ENCODE measurements around the gene DHRS12.

The DHRS12 gene

GRCh38 chr13:51821606-51822005, 17.6 kb upstream of the DHRS12 start:
- Mint-ChIP-seq H3K9me3 (no peaks in the 10 kb centered on the region), H3K4me3 (peak overlapping the region; percentile 84), H3K4me1 (peaks cover 34% of the 10 kb centered on the region), H3K27ac (peak overlapping the region; percentile 67), H3K36me3 (no peaks in the 10 kb centered on the region), H3K27me3 (no peaks in the 10 kb centered on the region)
- peak; percentile 92 for ATAC-seq (ENCODE audit: low read depth)
- DNase-seq (ENCODE audit: low spot score in 2 of 2) = peak; percentile 29 to 45

GRCh38 chr13:51820016-51820597, 16.1 kb upstream of the DHRS12 start:
- Mint-ChIP-seq H3K4me3 (no peak overlapping the region), H3K36me3 (no peaks in the 10 kb centered on the region), H3K4me1 (peaks cover 32% of the 10 kb centered on the region), H3K9me3 (no peaks in the 10 kb centered on the region), H3K27me3 (no peaks in the 10 kb centered on the region), H3K27ac (no peak overlapping the region)
- ATAC-seq (ENCODE audit: low read depth) (no peak), DNase-seq (ENCODE audit: low spot score in 2 of 2) (no peak)

GRCh38 chr13:51819544-51819943, 15.6 kb upstream of the DHRS12 start:
- H3K27me3 Mint-ChIP-seq = no peaks in the 10 kb centered on the region
- no peak overlapping the region for H3K4me3 Mint-ChIP-seq
- no peaks in the 10 kb centered on the region for H3K36me3 Mint-ChIP-seq
- ATAC-seq (ENCODE audit: low read depth) (no peak), DNase-seq (ENCODE audit: low spot score in 2 of 2) (no peak)
- H3K4me1 Mint-ChIP-seq = peaks cover 34% of the 10 kb centered on the region
- no peaks in the 10 kb centered on the region for H3K9me3 Mint-ChIP-seq
- H3K27ac Mint-ChIP-seq = no peak overlapping the region

- ATAC-seq (ENCODE audit: low read depth) (no peak), DNase-seq (ENCODE audit: low spot score in 2 of 2) (no peak)
- Mint-ChIP-seq H3K27ac (no peak overlapping the region), H3K4me1 (peaks cover 34% of the 10 kb centered on the region), H3K27me3 (no peaks in the 10 kb centered on the region), H3K9me3 (no peaks in the 10 kb centered on the region), H3K36me3 (no peaks in the 10 kb centered on the region), H3K4me3 (no peak overlapping the region)
These were observed 15.0 kb upstream of the DHRS12 start for GRCh38 chr13:51818781-51819511.

GRCh38 chr13:51818276-51818675, 14.3 kb upstream of the DHRS12 start:
- Mint-ChIP-seq H3K4me1 (peaks cover 34% of the 10 kb centered on the region), H3K27ac (no peak overlapping the region), H3K36me3 (no peaks in the 10 kb centered on the region), H3K9me3 (no peaks in the 10 kb centered on the region), H3K4me3 (no peak overlapping the region), H3K27me3 (no peaks in the 10 kb centered on the region)
- ATAC-seq (ENCODE audit: low read depth) (no peak), DNase-seq (ENCODE audit: low spot score in 2 of 2) (no peak)

- DNase-seq (ENCODE audit: low spot score in 2 of 2) (no peak), ATAC-seq (ENCODE audit: low read depth) (no peak)
- Mint-ChIP-seq H3K27me3 (no peaks in the 10 kb centered on the region), H3K36me3 (no peaks in the 10 kb centered on the region), H3K9me3 (no peaks in the 10 kb centered on the region), H3K4me1 (peaks cover 33% of the 10 kb centered on the region), H3K4me3 (no peak overlapping the region), H3K27ac (no peak overlapping the region)
These were observed 13.8 kb upstream of the DHRS12 start for GRCh38 chr13:51817717-51818116.

GRCh38 chr13:51816604-51817249, 12.8 kb upstream of the DHRS12 start:
- DNase-seq (ENCODE audit: low spot score in 2 of 2) = no peak
- no peak overlapping the region for H3K4me3 Mint-ChIP-seq
- H3K9me3 Mint-ChIP-seq = no peaks in the 10 kb centered on the region
- no peaks in the 10 kb centered on the region for H3K27me3 Mint-ChIP-seq
- H3K27ac Mint-ChIP-seq = no peak overlapping the region
- no peaks in the 10 kb centered on the region for H3K36me3 Mint-ChIP-seq
- peaks cover 29% of the 10 kb centered on the region for H3K4me1 Mint-ChIP-seq
- ATAC-seq (ENCODE audit: low read depth) = no peak

GRCh38 chr13:51815848-51816247, 11.9 kb upstream of the DHRS12 start:
- no peak overlapping the region for H3K4me3 Mint-ChIP-seq
- peaks cover 24% of the 10 kb centered on the region for H3K4me1 Mint-ChIP-seq

GRCh38 chr13:51814825-51815650, 11.1 kb upstream of the DHRS12 start:
- Mint-ChIP-seq H3K4me1 (peaks cover 19% of the 10 kb centered on the region), H3K36me3 (no peaks in the 10 kb centered on the region), H3K27me3 (no peaks in the 10 kb centered on the region), H3K9me3 (no peaks in the 10 kb centered on the region), H3K27ac (no peak overlapping the region), H3K4me3 (peak overlapping the region; percentile 48)
- DNase-seq (ENCODE audit: low spot score in 2 of 2) = peak; percentile 78 to 81
- ATAC-seq (ENCODE audit: low read depth) = peak; percentile 90

More at GRCh38 chr13:51815848-51816247, 11.9 kb upstream of the DHRS12 start:
- Mint-ChIP-seq H3K36me3 (no peaks in the 10 kb centered on the region), H3K9me3 (no peaks in the 10 kb centered on the region), H3K27me3 (no peaks in the 10 kb centered on the region), H3K27ac (no peak overlapping the region)
- DNase-seq (ENCODE audit: low spot score in 2 of 2) = no peak
- ATAC-seq (ENCODE audit: low read depth) = no peak

- H3K9me3 Mint-ChIP-seq = no peaks in the 10 kb centered on the region
- ATAC-seq (ENCODE audit: low read depth) (no peak), DNase-seq (ENCODE audit: low spot score in 2 of 2) (no peak)
- no peak overlapping the region for H3K4me3 Mint-ChIP-seq
- no peaks in the 10 kb centered on the region for H3K27me3 Mint-ChIP-seq
- H3K36me3 Mint-ChIP-seq = no peaks in the 10 kb centered on the region
- peaks cover 16% of the 10 kb centered on the region for H3K4me1 Mint-ChIP-seq
- no peak overlapping the region for H3K27ac Mint-ChIP-seq
These were observed 10.1 kb upstream of the DHRS12 start for GRCh38 chr13:51814071-51814470.

GRCh38 chr13:51811920-51812451, 8.0 kb upstream of the DHRS12 start:
- Mint-ChIP-seq H3K27me3 (no peaks in the 10 kb centered on the region), H3K27ac (peak overlapping the region; percentile 48), H3K4me3 (no peak overlapping the region), H3K4me1 (peaks cover 14% of the 10 kb centered on the region), H3K9me3 (no peaks in the 10 kb centered on the region), H3K36me3 (no peaks in the 10 kb centered on the region)
- no peak for DNase-seq (ENCODE audit: low spot score in 2 of 2)
- no peak for ATAC-seq (ENCODE audit: low read depth)

- Mint-ChIP-seq H3K4me1 (peaks cover 18% of the 10 kb centered on the region), H3K27me3 (no peaks in the 10 kb centered on the region), H3K27ac (no peak overlapping the region), H3K9me3 (no peaks in the 10 kb centered on the region), H3K36me3 (no peaks in the 10 kb centered on the region), H3K4me3 (no peak overlapping the region)
- ATAC-seq (ENCODE audit: low read depth) (no peak), DNase-seq (ENCODE audit: low spot score in 2 of 2) (no peak)
These were observed 7.1 kb upstream of the DHRS12 start for GRCh38 chr13:51811046-51811445.

- ATAC-seq (ENCODE audit: low read depth) (no peak), DNase-seq (ENCODE audit: low spot score in 2 of 2) (no peak)
- Mint-ChIP-seq H3K36me3 (no peaks in the 10 kb centered on the region), H3K9me3 (no peaks in the 10 kb centered on the region), H3K4me1 (peaks cover 21% of the 10 kb centered on the region), H3K27me3 (no peaks in the 10 kb centered on the region), H3K27ac (no peak overlapping the region), H3K4me3 (no peak overlapping the region)
These were observed 4.8 kb upstream of the DHRS12 start for GRCh38 chr13:51808811-51809210.

- Mint-ChIP-seq H3K4me1 (peaks cover 22% of the 10 kb centered on the region), H3K9me3 (no peaks in the 10 kb centered on the region), H3K27ac (peak overlapping the region; percentile 100), H3K36me3 (no peaks in the 10 kb centered on the region), H3K4me3 (no peak overlapping the region), H3K27me3 (no peaks in the 10 kb centered on the region)
- ATAC-seq (ENCODE audit: low read depth) (no peak), DNase-seq (ENCODE audit: low spot score in 2 of 2) (no peak)
These were observed 3.1 kb upstream of the DHRS12 start for GRCh38 chr13:51807041-51807440.
